Body of pancreas (tissue), 4 donors: ENCODE results near the gene CACNA1C.

Source experiments
- CTCF ChIP-seq, 7 experiments: fragments of 450-650 bp in 4 of 7; fragments of 200-600 bp in 3 of 7; sonication (generic) in 3 of 7; IDR thresholded peaks; one replicate each; pipeline ENCODE4 v1.5.1; 2016 to 2019; ENCODE audit warnings: antibody characterized with exemption in 7 of 7
- POLR2A ChIP-seq, 3 donors: fragments of 450-650 bp; IDR thresholded peaks; one replicate each; pipeline ENCODE4 v1.6.1; 2016; ENCODE audit warnings: antibody characterized with exemption in 3 of 3, mild to moderate bottlenecking in 2 of 3

- TF ChIP-seq CTCF (IDR thresholded peaks at IDR 0.05), result no peak
- TF ChIP-seq POLR2A (IDR thresholded peaks at IDR 0.05), result no peak
Observed at GRCh38 chr12:2242816-2243215, 190.0 kb downstream of the CACNA1C start.
